HCT116 (cell line): ENCODE data around the gene PRKN. TPM values are rescaled to one million over a fixed set of nuclear protein-coding genes. Genes with fewer than 3 reads are reported as not detected.

ENCODE experiments used
- ATAC-seq: fragments of 200-7000 bp; cut with Tn5 transposase; 2 replicates; pipeline ENCODE4 v1.9.1; 2020; ENCODE audit warnings: mild to moderate bottlenecking, moderate library complexity
- BruUV-seq: library from RNA; stranded (reverse); fragments of 400-500 nt; replicated peaks from 2 replicates; lab custom pipeline; 2021; lab: Mats Ljungman, UMichigan
- CTCF ChIA-PET: fragments of 300-600 bp; sonication (Branson Sonifier 250); formaldehyde crosslinking; loops from one replicate; lab custom pipeline; 2021; ENCODE audit warnings: antibody characterized with exemption; lab: Charles Lee
- POLR2A ChIA-PET: fragments of 300-600, 350-600 bp; sonication (Branson Sonifier 250); formaldehyde crosslinking; loops from one replicate; lab custom pipeline; 2021; ENCODE audit warnings: antibody characterized with exemption; lab: Charles Lee
- RAD21 ChIA-PET, 2 experiments: fragments of 300-600 bp; sonication (Branson Sonifier 250); formaldehyde crosslinking; loops; one replicate each; lab custom pipeline; 2023; ENCODE audit warnings: low total read pairs in 2 of 2; ENCODE audit not compliant: uncharacterized antibody in 2 of 2, unreplicated experiment in 2 of 2, low non-redundant PET in 1 of 2; lab: Charles Lee
- DNase-seq: peaks from one replicate; pipeline ENCODE4 v3.0.0-alpha.2; 2010; ENCODE audit warnings: low read depth, low spot score
- H2AFZ ChIP-seq: fragments of 200-600 bp; shearing (Covaris generic), sonication (generic); 2 replicates; pipeline ENCODE4 v1.6.1; 2017; ENCODE audit warnings: low read depth, mixed run types, mixed read lengths, antibody characterized with exemption, low read length; ENCODE audit not compliant: poor library complexity, severe bottlenecking
- H3K27ac ChIP-seq: 2 replicates; pipeline ENCODE4 v1.5.1; 2012; ENCODE audit warnings: low read depth, low read length
- H3K27me3 ChIP-seq: fragments of 200-600 bp; sonication (generic); 2 replicates; pipeline ENCODE4 v1.6.1; 2016; ENCODE audit warnings: mixed run types, low read length, mixed read lengths; ENCODE audit not compliant: insufficient read depth
- H3K36me3 ChIP-seq, 2 experiments: fragments of 200-500 bp in 1 of 2; fragments of 200-600 bp in 1 of 2; sonication (Bioruptor generic) in 1 of 2; sonication (generic) in 1 of 2; 2 replicates each; pipeline versions ENCODE4 v1.5.1 to v1.6.1; 2014 to 2016; ENCODE audit warnings: low read length in 2 of 2, inconsistent platforms in 1 of 2, mixed read lengths in 1 of 2, mixed run types in 1 of 2; ENCODE audit not compliant: insufficient read depth in 2 of 2, control insufficient read depth in 1 of 2
- H3K4me1 ChIP-seq, 2 experiments: fragments of 200-600 bp in 1 of 2; sonication (generic) in 1 of 2; 2 replicates each; pipeline versions ENCODE4 v1.5.1 to v1.6.1; 2012 to 2017; ENCODE audit warnings: low read length in 2 of 2, inconsistent platforms in 1 of 2, mild to moderate bottlenecking in 1 of 2, mixed read lengths in 1 of 2, mixed run types in 1 of 2, moderate library complexity in 1 of 2; ENCODE audit not compliant: insufficient read depth in 2 of 2, control insufficient read depth in 1 of 2
- H3K4me2 ChIP-seq: fragments of 200-600 bp; sonication (generic); 2 replicates; pipeline ENCODE4 v1.6.1; 2017; ENCODE audit warnings: mixed run types, low read length, mixed read lengths
- H3K4me3 ChIP-seq, 2 experiments: fragments of 200-600 bp in 1 of 2; sonication (generic) in 1 of 2; replicated peaks in 1 of 2; 2 replicates each; pipeline ENCODE4 v1.5.1; 2011 to 2016; ENCODE audit warnings: low read length in 2 of 2, control low read depth in 1 of 2, low read depth in 1 of 2, mild to moderate bottlenecking in 1 of 2, mixed read lengths in 1 of 2, mixed run types in 1 of 2
- H3K79me2 ChIP-seq: fragments of 200-600 bp; sonication (generic); 2 replicates; pipeline ENCODE4 v1.6.1; 2017; ENCODE audit warnings: mild to moderate bottlenecking, mixed run types, low read length, moderate library complexity, mixed read lengths; ENCODE audit not compliant: insufficient read depth
- H3K9ac ChIP-seq: fragments of 200-600 bp; sonication (generic); 2 replicates; pipeline ENCODE4 v1.6.1; 2016; ENCODE audit warnings: low read length, mixed read lengths
- H3K9me2 ChIP-seq: fragments of 200-600 bp; sonication (generic), shearing (Covaris generic); 2 replicates; pipeline ENCODE4 v1.6.1; 2017; ENCODE audit warnings: mixed run types, mild to moderate bottlenecking, moderate library complexity; ENCODE audit not compliant: insufficient read depth
- H3K9me3 ChIP-seq, 2 experiments: fragments of 200-500 bp in 1 of 2; fragments of 200-600 bp in 1 of 2; sonication (Bioruptor generic) in 1 of 2; sonication (generic) in 1 of 2; 2 replicates each; pipeline ENCODE4 v1.6.1; 2014 to 2017; ENCODE audit warnings: low read length in 2 of 2, mixed read lengths in 2 of 2, inconsistent platforms in 1 of 2, low read depth in 1 of 2, mild to moderate bottlenecking in 1 of 2, mixed run types in 1 of 2, moderate library complexity in 1 of 2; ENCODE audit not compliant: control insufficient read depth in 1 of 2, insufficient read depth in 1 of 2
- H4K20me1 ChIP-seq: fragments of 200-600 bp; sonication (generic), shearing (Covaris generic); 2 replicates; pipeline ENCODE4 v1.6.1; 2017; ENCODE audit warnings: mixed run types, mild to moderate bottlenecking, moderate library complexity; ENCODE audit not compliant: insufficient read depth
- CBX3 ChIP-seq: IDR thresholded peaks from 2 replicates; pipeline ENCODE4 v1.6.1; 2012; ENCODE audit warnings: low read depth
- EGR1 ChIP-seq: IDR thresholded peaks from 2 replicates; pipeline ENCODE4 v1.6.1; 2012; ENCODE audit warnings: low read depth
- ELF1 ChIP-seq: IDR thresholded peaks from 2 replicates; pipeline ENCODE4 v1.6.1; 2012; ENCODE audit warnings: low read depth, borderline replicate concordance
- FOSL1 ChIP-seq: IDR thresholded peaks from 2 replicates; pipeline ENCODE4 v1.6.1; 2012; ENCODE audit warnings: low read depth
- JUND ChIP-seq: IDR thresholded peaks from 2 replicates; pipeline ENCODE4 v1.6.1; 2012
- SIN3A ChIP-seq: IDR thresholded peaks from 2 replicates; pipeline ENCODE4 v1.6.1; 2012; ENCODE audit warnings: low read depth
- SP1 ChIP-seq: IDR thresholded peaks from 2 replicates; pipeline ENCODE4 v1.6.1; 2012; ENCODE audit warnings: low read depth
- YY1 ChIP-seq: IDR thresholded peaks from 2 replicates; pipeline ENCODE4 v1.6.1; 2011; ENCODE audit warnings: low read length, low read depth, moderate library complexity, mild to moderate bottlenecking; ENCODE audit not compliant: insufficient replicate concordance; ENCODE audit errors: extremely low read depth
- ZFX ChIP-seq: fragments of 450-650 bp; IDR thresholded peaks from 2 replicates; pipeline ENCODE4 v1.6.1; 2017
- intact Hi-C: fragments of 100-400 bp; cut with micrococcal nuclease; formaldehyde crosslinking; loops from 2 replicates; pipeline ENCODE4 v1.10.0; 2022
- total RNA-seq: library from RNA; stranded (reverse); gene quantifications from one replicate; pipeline ENCODE4 v1.2.1, GENCODE V29; 2021; ENCODE audit not compliant: unreplicated experiment
- TF ChIP-seq, protein P1 (sequence below): IDR thresholded peaks from 2 replicates; pipeline ENCODE4 v1.6.1; 2012
- TF ChIP-seq, protein P2 (sequence below): IDR thresholded peaks from 2 replicates; pipeline ENCODE4 v1.6.1; 2012

The PRKN gene
- total RNA-seq, 1 experiment from 2014 or later, result 2.6 TPM

DNA sequence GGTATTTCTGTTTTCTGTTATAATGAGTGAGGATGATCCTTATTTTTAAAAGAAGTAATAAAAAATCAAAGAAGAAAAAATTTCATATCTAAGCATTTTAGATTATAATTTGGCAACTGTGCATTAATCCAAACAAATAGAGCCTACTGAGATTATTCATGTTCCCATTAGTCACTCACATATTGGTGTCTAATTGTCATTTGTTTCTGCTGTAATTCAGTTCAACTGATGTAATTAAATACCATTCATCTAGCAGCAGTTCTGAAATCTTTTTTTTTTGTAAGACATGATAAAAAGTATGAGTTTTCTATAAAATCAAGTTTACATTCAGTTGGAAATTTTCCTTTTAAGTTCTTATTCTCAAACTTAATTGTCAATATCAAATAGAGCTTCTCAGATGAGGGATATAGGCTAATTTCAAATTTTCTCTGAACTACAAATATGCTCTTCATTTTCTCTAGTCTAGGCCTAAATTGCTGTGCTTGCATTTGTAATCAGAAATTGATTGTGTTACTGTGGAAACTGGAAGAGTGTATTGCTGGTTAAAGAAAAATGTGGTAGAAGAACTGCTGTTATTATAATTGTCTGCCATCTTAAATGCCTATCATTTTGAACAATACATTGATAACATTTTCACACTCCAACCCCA is 23.8 kb upstream of the PRKN start:
- TF ChIP-seq EGR1, result no peak
- TF ChIP-seq CBX3, result no peak
- no peak for TF ChIP-seq ELF1
- TF ChIP-seq JUND, result no peak
- BruUV-seq, result no TSS peak

DNA sequence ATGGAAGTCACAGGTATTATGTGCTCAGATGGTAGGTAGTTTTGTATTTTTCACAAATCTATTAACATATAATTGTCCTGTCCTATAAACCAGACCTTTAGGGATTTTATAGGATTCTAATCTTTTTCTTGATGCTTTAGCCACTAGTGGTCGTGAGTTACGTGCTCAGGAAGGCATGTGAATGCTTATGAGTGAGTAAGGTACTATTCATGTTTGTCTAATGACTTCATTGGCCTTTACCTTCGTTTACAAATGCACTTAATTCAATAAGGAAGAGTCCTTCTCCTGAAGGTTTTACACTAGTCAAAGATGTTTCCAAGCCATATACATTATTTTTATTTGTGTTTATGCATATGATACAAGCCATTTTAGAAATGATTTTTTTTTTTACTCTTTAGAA is 23.2 kb upstream of the PRKN start:
- H3K4me3 ChIP-seq, result no peak overlapping the region
- H3K9me3 ChIP-seq, result no peaks in the 10 kb centered on the region
- H3K27ac ChIP-seq, result no peak overlapping the region
- 0 out of 4 replicates have a peak, but pooled peaks cover 0 to 5% of the 10 kb centered on the region in 2 experiments for H3K4me1 ChIP-seq
- intact Hi-C loops, result no loop called here
- H2AFZ ChIP-seq, result no peak overlapping the region
- DNase-seq (no peak), ATAC-seq (no peak)
- H3K4me2 ChIP-seq, result peak overlapping the region; percentile 7; the same call in 1 of the 2 replicates
- H3K36me3 ChIP-seq, result no peaks in the 10 kb centered on the region
- CTCF ChIA-PET, result no interaction called here
- H3K79me2 ChIP-seq, result no peaks in the 10 kb centered on the region
- H3K9me2 ChIP-seq, result no peaks in the 10 kb centered on the region
- no peaks in the 10 kb centered on the region for H4K20me1 ChIP-seq
- no peak overlapping the region for H3K9ac ChIP-seq
- TF ChIP-seq FOSL1 (peak; percentile 64), SIN3A (no peak), ELF1 (no peak), EGR1 (no peak), SP1 (0 out of 2 replicates have a peak, but pooled peaks have one; percentile 21), ZFX (no peak), YY1 (no peak)
- TF ChIP-seq, protein P1, sequence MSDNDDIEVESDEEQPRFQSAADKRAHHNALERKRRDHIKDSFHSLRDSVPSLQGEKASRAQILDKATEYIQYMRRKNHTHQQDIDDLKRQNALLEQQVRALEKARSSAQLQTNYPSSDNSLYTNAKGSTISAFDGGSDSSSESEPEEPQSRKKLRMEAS, result no peak
- TF ChIP-seq, protein P2, sequence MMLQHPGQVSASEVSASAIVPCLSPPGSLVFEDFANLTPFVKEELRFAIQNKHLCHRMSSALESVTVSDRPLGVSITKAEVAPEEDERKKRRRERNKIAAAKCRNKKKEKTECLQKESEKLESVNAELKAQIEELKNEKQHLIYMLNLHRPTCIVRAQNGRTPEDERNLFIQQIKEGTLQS, result no peak
- TF ChIP-seq, all 23 proteins: peak for 2
- ChIA-PET RAD21 (no interaction called here), POLR2A (no interaction called here)
- no TSS peak for BruUV-seq
- H3K27me3 ChIP-seq, result no peaks in the 10 kb centered on the region

More for the DNA sequence above, 23.8 kb upstream of the PRKN start:
- ChIA-PET RAD21 (no interaction called here), CTCF (no interaction called here), POLR2A (no interaction called here)
- no peaks in the 10 kb centered on the region for H4K20me1 ChIP-seq
- H3K4me1 ChIP-seq, result 0 out of 4 replicates have a peak, but pooled peaks cover 0 to 5% of the 10 kb centered on the region in 2 experiments
- intact Hi-C loops, result no loop called here
- no peak overlapping the region for H3K27ac ChIP-seq
- H3K27me3 ChIP-seq, result no peaks in the 10 kb centered on the region
- H3K9me3 ChIP-seq, result no peaks in the 10 kb centered on the region
- no peaks in the 10 kb centered on the region for H3K79me2 ChIP-seq
- no peaks in the 10 kb centered on the region for H3K36me3 ChIP-seq
- H3K9ac ChIP-seq, result no peak overlapping the region
- H3K4me2 ChIP-seq, result no peak overlapping the region
- H3K9me2 ChIP-seq, result no peaks in the 10 kb centered on the region
- H3K4me3 ChIP-seq, result no peak overlapping the region
- no peak for DNase-seq
- H2AFZ ChIP-seq, result no peak overlapping the region
- no peak for ATAC-seq
